ENCODE data around the gene TAX1BP1. TPM values are rescaled to one million over a fixed set of nuclear protein-coding genes. Genes with fewer than 3 reads are reported as not detected.

TAX1BP1 gene
- total and polyA plus RNA-seq, 2 experiments from 2014 or later, result 56.5 to 87.9 TPM

GRCh38 chr7:27866256-27866655, 126.3 kb downstream of the TAX1BP1 start:
- H3K27me3 ChIP-seq (ENCODE audit: insufficient read depth), result no peaks in the 10 kb centered on the region
- H3F3A ChIP-seq (replicated peaks; ENCODE audit: low read depth), result no peaks in the 10 kb centered on the region
- H3K27ac Mint-ChIP-seq, result no peak overlapping the region
- ATAC-seq (no peak), DNase-seq (ENCODE audit: low spot score) (no peak)
- no peak overlapping the region for H3K4me3 Mint-ChIP-seq
- H3K79me2 ChIP-seq (replicated peaks; ENCODE audit: insufficient read depth), result no peaks in the 10 kb centered on the region
- TF ChIP-seq NANOG (IDR thresholded peaks at IDR 0.05; ENCODE audit: borderline replicate concordance), result no peak
- H3K9me3 Mint-ChIP-seq, result no peaks in the 10 kb centered on the region
- no peak overlapping the region for H3K27ac ChIP-seq (ENCODE audit: low read depth)
- no peaks in the 10 kb centered on the region; the same call in 2 of the 3 replicates for H3K36me3 Mint-ChIP-seq (ENCODE audit: low read depth)
- H3K4me2 ChIP-seq, result no peak overlapping the region
- peaks cover 14% of the 10 kb centered on the region; the same call in 1 of the 2 replicates for H3K4me1 ChIP-seq (ENCODE audit: insufficient read depth)
- no peaks in the 10 kb centered on the region for H3K9me2 ChIP-seq (ENCODE audit: insufficient read depth)
- peaks cover 2% of the 10 kb centered on the region for H3K27me3 Mint-ChIP-seq (ENCODE audit: insufficient read depth, low read depth, poor library complexity)
- H3K4me3 ChIP-seq, result no peak overlapping the region
- H3K4me1 Mint-ChIP-seq, result peaks cover 18% of the 10 kb centered on the region
- 0 out of 2 replicates have a peak, but pooled peaks cover 7% of the 10 kb centered on the region for H4K20me1 ChIP-seq (replicated peaks; ENCODE audit: insufficient read depth)
- no peak overlapping the region for H2AFZ ChIP-seq
- no peaks in the 10 kb centered on the region for H3K36me3 ChIP-seq (ENCODE audit: insufficient read depth)

- Histone ChIP-seq H3K27me3 (ENCODE audit: insufficient read depth) (no peaks in the 10 kb centered on the region), H3F3A (replicated peaks; ENCODE audit: low read depth) (no peaks in the 10 kb centered on the region), H3K79me2 (replicated peaks; ENCODE audit: insufficient read depth) (no peaks in the 10 kb centered on the region), H3K36me3 (ENCODE audit: insufficient read depth) (no peaks in the 10 kb centered on the region), H3K27ac (ENCODE audit: low read depth) (no peak overlapping the region), H3K4me1 (ENCODE audit: insufficient read depth) (peaks cover 14% of the 10 kb centered on the region), H2AFZ (no peak overlapping the region), H4K20me1 (replicated peaks; ENCODE audit: insufficient read depth) (0 out of 2 replicates have a peak, but pooled peaks cover 7% of the 10 kb centered on the region), H3K4me2 (no peak overlapping the region), H3K4me3 (no peak overlapping the region), H3K9me2 (ENCODE audit: insufficient read depth) (no peaks in the 10 kb centered on the region)
- no peak for ATAC-seq
- no peak for DNase-seq (ENCODE audit: low spot score)
- H3K9me3 Mint-ChIP-seq, result no peaks in the 10 kb centered on the region
- peaks cover 18% of the 10 kb centered on the region for H3K4me1 Mint-ChIP-seq
- peaks cover 2% of the 10 kb centered on the region for H3K27me3 Mint-ChIP-seq (ENCODE audit: insufficient read depth, low read depth, poor library complexity)
- H3K36me3 Mint-ChIP-seq (ENCODE audit: low read depth), result no peaks in the 10 kb centered on the region
- H3K27ac Mint-ChIP-seq, result no peak overlapping the region
- H3K4me3 Mint-ChIP-seq, result no peak overlapping the region
- TF ChIP-seq NANOG (IDR thresholded peaks at IDR 0.05; ENCODE audit: borderline replicate concordance), result no peak
- no peak for TF ChIP-seq JUNB (IDR thresholded peaks at IDR 0.05; ENCODE audit: unreplicated experiment)
- no peak for TF ChIP-seq ZNF114 (CRISPR knock-in tag; IDR thresholded peaks at IDR 0.05)
- TF ChIP-seq CREB1 (CRISPR knock-in tag; IDR thresholded peaks at IDR 0.05; ENCODE audit: low read depth), result no peak
- TF ChIP-seq EZH2phosphoT487 (IDR thresholded peaks at IDR 0.05; ENCODE audit: unreplicated experiment), result no peak
- TF ChIP-seq POLR2AphosphoS5 (IDR thresholded peaks at IDR 0.05; ENCODE audit: low read depth), result no peak
- TF ChIP-seq STAT1 (IDR thresholded peaks at IDR 0.05; ENCODE audit: unreplicated experiment), result no peak
- no peak for TF ChIP-seq EZH2 (IDR thresholded peaks at IDR 0.05; ENCODE audit: low read depth, unreplicated experiment)
- no peak for TF ChIP-seq ZNF331 (CRISPR knock-in tag; IDR thresholded peaks at IDR 0.05; ENCODE audit: low read depth)
- no peak for TF ChIP-seq ZNF462 (CRISPR knock-in tag; IDR thresholded peaks at IDR 0.05)
- no peak for TF ChIP-seq CTCF (conservative IDR thresholded peaks at IDR 0.05; ENCODE audit: low read depth in 2 of 2)
Measured at GRCh38 chr7:27866828-27867672, 127.1 kb downstream of the TAX1BP1 start.
